Neuronal stem cell (in vitro differentiated cells): ENCODE data around the gene MYADML2.
A peak's percentile ranks its signal among the peaks of the same experiment; 100 is the strongest.

Experiments used
- DNase-seq: peaks from one replicate; pipeline ENCODE4 v3.0.0-alpha.2; 2013; ENCODE audit warnings: low spot score
- H2AFZ ChIP-seq: one replicate; pipeline ENCODE4 v1.6.1; 2013; ENCODE audit warnings: mild to moderate bottlenecking, low read length, inconsistent platforms
- H2AK5ac ChIP-seq: 2 replicates; pipeline ENCODE4 v1.6.1; 2013; ENCODE audit warnings: low read depth, mild to moderate bottlenecking, inconsistent platforms, low read length, moderate library complexity, mixed read lengths
- H2BK120ac ChIP-seq: 2 replicates; pipeline ENCODE4 v1.6.1; 2013; ENCODE audit warnings: low read depth, mild to moderate bottlenecking, inconsistent platforms, low read length, moderate library complexity, mixed read lengths
- H2BK12ac ChIP-seq: one replicate; pipeline ENCODE4 v1.6.1; 2013; ENCODE audit warnings: low read length, inconsistent platforms
- H2BK15ac ChIP-seq: 2 replicates; pipeline ENCODE4 v1.6.1; 2013; ENCODE audit warnings: mild to moderate bottlenecking, low read length, inconsistent platforms, mixed read lengths
- H2BK5ac ChIP-seq: one replicate; pipeline ENCODE4 v1.6.1; 2013; ENCODE audit warnings: inconsistent platforms, mild to moderate bottlenecking, low read length, moderate library complexity
- H3K14ac ChIP-seq: one replicate; pipeline ENCODE4 v1.6.1; 2013; ENCODE audit warnings: low read length, inconsistent platforms
- H3K18ac ChIP-seq: 2 replicates; pipeline ENCODE4 v1.6.1; 2013; ENCODE audit warnings: low read length, inconsistent platforms
- H3K23ac ChIP-seq: 2 replicates; pipeline ENCODE4 v1.6.1; 2013; ENCODE audit warnings: low read depth, mild to moderate bottlenecking, mixed read lengths, low read length, inconsistent platforms; ENCODE audit not compliant: poor library complexity
- H3K27ac ChIP-seq: replicated peaks from 3 replicates; pipeline ENCODE4 v1.5.1; 2013; ENCODE audit warnings: low read length, inconsistent platforms
- H3K27me3 ChIP-seq, 3 experiments: 2 replicates each; pipeline ENCODE4 v1.6.1; 2013; ENCODE audit warnings: low read length in 3 of 3, mild to moderate bottlenecking in 2 of 3, inconsistent platforms in 1 of 3, low read depth in 1 of 3, mixed read lengths in 1 of 3, moderate library complexity in 1 of 3; ENCODE audit not compliant: control insufficient read depth in 3 of 3, insufficient read depth in 3 of 3
- H3K36me3 ChIP-seq, 2 donors: replicated peaks in 1 of 2; 2 replicates each; pipeline ENCODE4 v1.6.1; 2013; ENCODE audit warnings: low read length in 2 of 2; ENCODE audit not compliant: control insufficient read depth in 2 of 2, insufficient read depth in 2 of 2
- H3K4ac ChIP-seq: 2 replicates; pipeline ENCODE4 v1.6.1; 2013; ENCODE audit warnings: inconsistent platforms, mild to moderate bottlenecking, low read length, moderate library complexity
- H3K4me1 ChIP-seq, 2 donors: 1 replicate in 1 of 2; 2 replicates in 1 of 2; pipeline ENCODE4 v1.6.1; 2013; ENCODE audit warnings: low read length in 2 of 2, low read depth in 1 of 2; ENCODE audit not compliant: control insufficient read depth in 2 of 2, insufficient read depth in 1 of 2
- H3K4me2 ChIP-seq: one replicate; pipeline ENCODE4 v1.6.1; 2013; ENCODE audit warnings: mild to moderate bottlenecking, low read length, inconsistent platforms; ENCODE audit not compliant: insufficient read depth, poor library complexity, severe bottlenecking
- H3K4me3 ChIP-seq, 2 donors: 2 replicates each; pipeline ENCODE4 v1.5.1; 2013; ENCODE audit warnings: low read length in 2 of 2, mild to moderate bottlenecking in 2 of 2, inconsistent platforms in 1 of 2, moderate library complexity in 1 of 2
- H3K79me1 ChIP-seq: one replicate; pipeline ENCODE4 v1.6.1; 2013; ENCODE audit warnings: low read depth, mild to moderate bottlenecking, inconsistent platforms, low read length, moderate library complexity
- H3K9ac ChIP-seq: one replicate; pipeline ENCODE4 v1.6.1; 2013; ENCODE audit warnings: mild to moderate bottlenecking, low read depth, low read length, inconsistent platforms; ENCODE audit not compliant: poor library complexity
- H3K9me3 ChIP-seq, 2 donors: replicated peaks in 1 of 2; 2 replicates each; pipeline versions ENCODE3 to v1.6.1; 2013; ENCODE audit warnings: low read length in 2 of 2, mild to moderate bottlenecking in 2 of 2, inconsistent platforms in 1 of 2, low read depth in 1 of 2, mixed read lengths in 1 of 2, moderate library complexity in 1 of 2; ENCODE audit not compliant: control insufficient read depth in 2 of 2, insufficient read depth in 1 of 2
- H4K8ac ChIP-seq: one replicate; pipeline ENCODE4 v1.6.1; 2013; ENCODE audit warnings: low read depth, mild to moderate bottlenecking, inconsistent platforms, low read length, moderate library complexity
- H4K91ac ChIP-seq: one replicate; pipeline ENCODE4 v1.6.1; 2013; ENCODE audit warnings: low read length, low read depth, mild to moderate bottlenecking, inconsistent platforms; ENCODE audit not compliant: poor library complexity
- WGBS, 2 donors: extraction: QIAGEN DNeasy Blood & Tissue Kit; methylation state at CpG; one replicate each; pipeline ENCODE4 v1.1.7; 2013; ENCODE audit warnings: missing lambda C conversion rate in 2 of 2, mixed read lengths in 1 of 2; ENCODE audit not compliant: insufficient read length in 2 of 2, insufficient replicate concordance in 1 of 2; ENCODE audit errors: extremely low coverage in 2 of 2; 5-methylcytosine and 5-hydroxymethylcytosine counted together

MYADML2 gene

DNA sequence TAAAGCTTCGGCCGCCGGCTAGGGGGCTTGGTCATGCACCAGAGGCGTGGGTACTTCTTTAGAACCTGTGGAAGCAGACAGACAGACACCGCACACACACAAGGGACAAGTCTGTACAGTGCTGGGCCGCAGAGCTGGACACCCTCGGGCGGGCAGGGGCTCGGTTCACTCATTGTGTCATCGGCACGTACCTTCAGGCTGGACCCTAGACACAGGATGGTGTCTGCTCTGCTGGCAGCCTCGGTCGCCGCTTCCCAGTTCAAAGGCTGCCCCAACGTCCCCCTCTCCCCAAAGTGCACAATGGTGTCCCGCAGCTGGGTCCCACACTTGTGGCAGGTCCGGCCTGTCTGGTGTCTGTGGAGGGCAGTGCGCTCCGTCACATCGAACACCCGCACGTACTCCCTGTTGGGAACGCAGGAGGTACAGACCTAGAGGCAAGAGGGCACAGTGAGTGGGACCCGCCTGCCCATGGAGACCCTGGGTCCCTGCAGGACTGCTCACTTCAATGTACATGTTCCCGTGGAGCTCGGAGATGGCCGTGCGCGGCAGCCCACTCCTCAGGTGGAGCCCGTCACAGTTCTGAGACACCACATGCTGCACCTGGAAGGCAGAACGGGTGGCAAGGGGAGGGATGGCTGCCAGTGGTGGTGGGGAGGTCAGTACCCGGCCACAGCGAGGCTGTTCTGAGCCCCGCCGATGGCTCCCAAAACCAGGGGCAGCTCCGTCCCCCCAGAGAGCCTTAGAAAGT lies 32.8 kb downstream of the MYADML2 start:
- H3K23ac ChIP-seq, result no peak overlapping the region
- no peak overlapping the region for H3K9ac ChIP-seq
- H3K18ac ChIP-seq, result no peak overlapping the region
- no CpG with 5 or more reads among the region's 36 CpGs for WGBS, 2 donors
- peaks cover 7 to 18% of the 10 kb centered on the region in 2 donors for H3K4me1 ChIP-seq
- H3K9me3 ChIP-seq, result no peaks in the 10 kb centered on the region
- H3K4ac ChIP-seq, result no peak overlapping the region
- no peak overlapping the region for H3K4me2 ChIP-seq
- H4K91ac ChIP-seq, result no peak overlapping the region
- H2BK120ac ChIP-seq, result peak overlapping the region; percentile 30
- no peak overlapping the region for H3K27ac ChIP-seq
- H3K14ac ChIP-seq, result no peak overlapping the region
- no peak overlapping the region for H2AK5ac ChIP-seq
- no peak overlapping the region for H2BK12ac ChIP-seq
- H2BK15ac ChIP-seq, result no peak overlapping the region
- H3K4me3 ChIP-seq, result no peak overlapping the region
- peaks cover 8% of the 10 kb centered on the region for H3K79me1 ChIP-seq
- H4K8ac ChIP-seq, result no peak overlapping the region
- no peak for DNase-seq
- no peak overlapping the region for H2AFZ ChIP-seq
- no peaks in the 10 kb centered on the region for H3K27me3 ChIP-seq
- H3K36me3 ChIP-seq, result peaks cover 24 to 51% of the 10 kb centered on the region in 2 donors
- H2BK5ac ChIP-seq, result no peak overlapping the region

- no peaks in the 10 kb centered on the region for H3K9me3 ChIP-seq
- WGBS, 2 donors, result no CpG with 5 or more reads among the region's 31 CpGs
- no peak overlapping the region for H2AK5ac ChIP-seq
- no peak for DNase-seq
- peaks cover 7 to 18% of the 10 kb centered on the region in 2 donors for H3K4me1 ChIP-seq
- H3K4me3 ChIP-seq, result no peak overlapping the region
- no peak overlapping the region for H4K91ac ChIP-seq
- H2BK12ac ChIP-seq, result no peak overlapping the region
- no peak overlapping the region for H3K18ac ChIP-seq
- H3K4me2 ChIP-seq, result no peak overlapping the region
- no peak overlapping the region for H3K14ac ChIP-seq
- H3K23ac ChIP-seq, result no peak overlapping the region
- H2AFZ ChIP-seq, result no peak overlapping the region
- H3K9ac ChIP-seq, result no peak overlapping the region
- no peak overlapping the region for H2BK15ac ChIP-seq
- no peak overlapping the region for H3K27ac ChIP-seq
- H3K27me3 ChIP-seq, result no peaks in the 10 kb centered on the region
- no peak overlapping the region for H2BK5ac ChIP-seq
- peaks cover 8% of the 10 kb centered on the region for H3K79me1 ChIP-seq
- peak overlapping the region; percentile 23 for H4K8ac ChIP-seq
- H2BK120ac ChIP-seq, result peak overlapping the region; percentile 30
- H3K4ac ChIP-seq, result no peak overlapping the region
- peaks cover 28 to 53% of the 10 kb centered on the region in 2 donors for H3K36me3 ChIP-seq
These were observed 33.5 kb downstream of the MYADML2 start for GRCh38 chr17:81913394-81914102.

DNA sequence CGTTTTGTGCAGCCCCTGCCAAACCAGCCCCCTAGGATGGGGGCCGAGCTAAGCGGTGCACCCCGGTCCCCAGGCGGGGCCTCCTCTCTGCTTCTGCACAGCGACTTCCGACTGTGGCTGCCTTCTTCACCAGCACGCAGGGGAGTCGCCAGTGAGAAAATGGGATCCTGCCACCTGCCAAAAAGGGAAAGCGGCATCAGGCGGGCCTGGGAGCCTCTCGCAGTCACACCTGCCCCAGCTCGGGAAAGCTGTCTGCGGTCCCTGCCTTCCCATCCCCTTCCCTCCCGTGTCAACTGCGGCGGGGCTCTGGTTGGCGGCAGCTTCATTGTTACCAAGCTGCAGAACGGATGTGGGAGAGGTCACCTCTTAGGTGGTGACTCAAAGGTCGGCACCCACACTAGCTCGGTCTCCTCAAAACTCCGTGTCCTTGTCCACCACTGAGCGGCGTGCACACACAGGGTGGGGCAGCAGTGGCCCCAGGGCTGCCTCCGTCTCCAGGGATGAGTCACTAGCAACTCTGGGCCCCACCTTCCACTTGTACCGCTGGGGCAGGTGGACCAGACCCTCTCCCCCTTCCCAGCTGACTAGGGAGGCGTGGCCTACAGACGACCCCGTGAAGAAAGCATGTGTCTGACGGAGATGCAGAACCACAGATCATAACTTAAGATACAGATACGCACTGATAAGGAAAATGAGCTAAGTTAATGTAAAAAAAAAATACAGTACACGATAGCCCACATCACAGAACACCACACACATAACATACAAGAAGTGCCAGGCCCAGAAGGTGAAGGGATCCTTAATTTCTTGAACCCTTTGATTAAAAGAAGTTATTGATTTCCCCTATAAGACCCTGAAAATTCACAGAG lies 34.4 kb downstream of the MYADML2 start:
- Histone ChIP-seq H3K23ac (no peak overlapping the region), H4K8ac (no peak overlapping the region), H2AFZ (no peak overlapping the region), H3K9ac (no peak overlapping the region), H3K27ac (no peak overlapping the region), H2AK5ac (no peak overlapping the region), H3K4me3 (no peak overlapping the region), H3K27me3 (no peaks in the 10 kb centered on the region), H4K91ac (no peak overlapping the region), H3K9me3 (no peaks in the 10 kb centered on the region), H3K18ac (no peak overlapping the region), H3K14ac (no peak overlapping the region), H3K4ac (no peak overlapping the region), H2BK5ac (no peak overlapping the region), H2BK120ac (no peak overlapping the region), H3K4me2 (no peak overlapping the region), H2BK12ac (no peak overlapping the region), H3K36me3 (peaks cover 30 to 62% of the 10 kb centered on the region in 2 donors), H3K79me1 (peaks cover 8% of the 10 kb centered on the region), H3K4me1 (peaks cover 7 to 18% of the 10 kb centered on the region in 2 donors), H2BK15ac (no peak overlapping the region)
- DNase-seq, result no peak
- WGBS, 2 donors, result no CpG with 5 or more reads among the region's 32 CpGs
